GM19438 (cell line): ENCODE data around the gene KMT2D.

Experiments used
- ATAC-seq: cut with Tn5 transposase; IDR thresholded peaks from one replicate; pipeline ENCODE4 v1.9.1; 2021; ENCODE audit warnings: low read depth; ENCODE audit not compliant: unreplicated experiment

Gene KMT2D

GRCh38 chr12:49054096-49054495 lies 6.5 kb downstream of the KMT2D start:
- ATAC-seq, result no peak

- no peak for ATAC-seq
These were observed 8.0 kb downstream of the KMT2D start for GRCh38 chr12:49052451-49053208.

- ATAC-seq, result no peak
These were observed 8.7 kb downstream of the KMT2D start for GRCh38 chr12:49051777-49052438.

GRCh38 chr12:49051373-49051764 lies 9.2 kb downstream of the KMT2D start:
- no peak for ATAC-seq

GRCh38 chr12:49050507-49051372 lies 9.9 kb downstream of the KMT2D start:
- no peak for ATAC-seq

GRCh38 chr12:49049566-49050224 lies 10.9 kb downstream of the KMT2D start:
- no peak for ATAC-seq

GRCh38 chr12:49048953-49049352 lies 11.6 kb downstream of the KMT2D start:
- no peak for ATAC-seq

GRCh38 chr12:49046129-49046895 lies 14.3 kb downstream of the KMT2D start:
- no peak for ATAC-seq

DNA sequence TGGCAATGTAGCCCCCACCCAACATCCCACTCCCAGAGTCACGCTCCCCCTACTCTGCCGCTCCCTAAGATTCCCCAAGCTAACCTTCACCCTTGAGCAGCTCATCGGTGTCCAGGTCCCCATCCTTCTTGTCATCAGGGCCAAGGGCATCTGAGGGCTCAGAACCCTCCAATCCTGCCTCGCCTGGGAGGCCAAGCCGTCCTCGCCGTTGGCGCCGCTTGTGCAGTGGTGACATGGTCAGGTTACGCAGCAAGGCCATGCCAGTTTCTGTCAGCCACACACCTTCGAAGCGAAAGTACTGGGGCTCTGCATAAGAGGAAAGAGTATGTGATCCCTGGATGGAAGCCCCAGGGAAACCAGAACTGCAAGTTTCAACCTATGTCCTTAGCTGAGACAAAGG lies 15.9 kb downstream of the KMT2D start:
- no peak for ATAC-seq

- ATAC-seq, result no peak
These were observed 16.7 kb downstream of the KMT2D start for GRCh38 chr12:49043856-49044258.

DNA sequence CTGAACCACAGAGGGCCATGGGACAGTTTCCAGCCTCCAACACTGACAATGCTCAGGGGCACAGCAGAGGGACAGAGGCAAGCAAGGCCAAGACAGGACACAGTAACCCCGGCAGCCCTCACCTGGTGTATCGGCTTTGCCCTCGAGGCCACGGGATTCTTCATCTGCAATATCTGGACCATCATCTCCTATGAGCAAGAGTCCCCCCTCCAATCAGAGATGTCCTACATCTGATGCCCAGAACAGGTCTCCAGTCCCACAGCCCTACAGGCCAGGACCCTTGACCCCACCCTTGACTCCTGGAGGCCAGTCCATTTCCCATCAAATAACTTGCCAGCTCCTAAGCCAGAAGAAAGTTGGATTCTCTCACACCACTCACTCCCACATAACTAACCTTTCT lies 17.4 kb downstream of the KMT2D start:
- no peak for ATAC-seq

GRCh38 chr12:49041881-49042484 lies 18.6 kb downstream of the KMT2D start:
- ATAC-seq, result no peak

DNA sequence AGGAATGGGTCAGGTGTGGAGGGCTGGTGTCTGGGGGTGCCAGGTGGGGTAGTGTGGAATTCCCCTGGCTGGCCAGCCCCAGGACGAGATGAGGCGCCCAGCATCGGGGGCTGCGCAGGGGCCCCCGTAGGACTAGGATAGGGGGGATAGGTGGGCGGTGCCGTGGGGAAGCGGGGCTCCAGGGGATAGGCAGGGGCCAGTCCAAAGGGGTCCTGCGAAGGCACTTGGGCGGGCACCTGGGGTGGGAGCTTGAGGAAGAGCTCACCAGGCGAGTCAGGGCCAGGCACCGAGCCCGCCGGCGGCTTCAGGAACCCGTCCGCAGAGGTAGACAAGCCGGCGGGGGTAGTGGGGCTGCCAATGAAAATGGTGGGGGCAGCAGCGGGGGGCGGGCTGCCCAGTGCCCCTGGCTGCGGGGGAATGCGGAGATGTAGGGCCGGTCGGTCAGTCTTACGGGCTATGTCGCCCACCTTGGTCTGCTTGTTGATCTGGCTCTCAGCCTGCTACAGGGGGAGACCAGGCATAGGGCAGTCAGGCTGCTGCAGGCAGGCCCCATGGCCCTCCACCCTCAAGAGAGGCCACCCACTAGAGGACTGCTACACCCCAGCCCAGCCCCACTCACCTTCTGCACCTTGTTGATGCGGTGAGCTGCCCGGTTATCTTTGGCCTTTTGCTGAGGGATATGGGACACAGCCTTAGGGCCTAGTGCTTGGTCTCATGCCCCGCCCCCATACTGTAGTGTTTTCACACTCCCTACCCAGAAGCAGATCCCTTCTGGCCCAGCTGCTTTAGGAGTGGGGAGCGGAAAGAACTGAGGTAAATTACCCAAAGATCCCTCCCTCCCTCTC lies 19.3 kb downstream of the KMT2D start:
- no peak for ATAC-seq

- ATAC-seq, result no peak
These were observed 20.2 kb downstream of the KMT2D start for GRCh38 chr12:49040364-49040855.

GRCh38 chr12:49039421-49040363 lies 20.9 kb downstream of the KMT2D start:
- ATAC-seq, result no peak

- no peak for ATAC-seq
These were observed 22.2 kb downstream of the KMT2D start for GRCh38 chr12:49038291-49038955.

DNA sequence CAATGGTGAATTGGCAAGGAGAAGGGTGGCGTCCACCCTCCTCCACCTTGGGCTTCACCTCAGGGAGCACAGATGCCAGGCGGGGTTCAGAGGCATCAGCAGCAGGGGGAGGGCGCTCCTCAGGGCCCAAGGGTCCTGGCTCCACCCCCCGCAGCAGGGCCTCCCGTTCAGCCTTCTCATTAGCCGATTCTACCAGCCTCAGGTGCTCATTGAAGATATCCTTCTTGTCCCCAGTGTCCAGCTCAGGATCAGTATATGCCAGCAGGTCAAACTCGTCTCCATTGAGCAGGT lies 22.7 kb downstream of the KMT2D start:
- ATAC-seq, result no peak
